GM19324 (cell line): Measurements from ENCODE around the gene CCNE1.
"Not testable (repeated sequence)": the region's sequence is repeated elsewhere in the genome, so short reads cannot be mapped to it uniquely, and the experiment has no call there.

Experiments
- ATAC-seq: cut with Tn5 transposase; IDR thresholded peaks from one replicate; pipeline ENCODE4 v1.9.1; 2021; ENCODE audit warnings: mild to moderate bottlenecking, moderate library complexity; ENCODE audit not compliant: unreplicated experiment, low FRiP score

The CCNE1 gene

DNA sequence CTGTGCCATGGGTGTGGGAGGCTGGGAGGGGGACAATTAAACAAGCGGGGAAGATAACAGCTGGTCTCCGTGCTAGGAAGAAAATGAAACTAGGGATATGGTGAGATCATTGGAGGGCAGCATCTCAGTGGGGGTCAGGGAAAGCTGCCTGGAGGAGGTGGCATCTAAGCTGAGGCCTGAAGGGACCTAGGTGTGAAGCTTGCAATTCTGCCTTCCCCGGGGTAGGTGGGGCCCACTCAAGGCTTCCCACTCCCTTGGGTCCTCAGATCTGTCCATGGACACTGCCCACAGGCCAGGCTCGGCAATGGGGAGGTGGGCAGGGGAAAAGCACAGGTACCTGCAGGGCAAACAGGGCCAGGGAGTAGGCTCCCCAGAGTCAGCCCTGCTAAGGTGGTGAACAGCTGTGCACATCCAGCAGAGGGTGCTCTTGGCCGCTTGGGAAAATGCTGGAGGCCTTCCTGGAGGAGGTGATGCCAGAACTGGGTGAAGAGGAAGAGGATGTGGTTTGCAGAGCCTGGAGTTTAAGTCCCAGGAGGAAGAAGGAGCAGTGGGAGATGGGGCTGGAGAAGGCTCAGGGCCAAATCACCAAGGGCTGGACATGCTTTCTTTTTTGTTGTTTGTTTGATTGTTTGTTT, 25.7 kb upstream of the CCNE1 start:
- no peak for ATAC-seq

- no peak for ATAC-seq
These were observed 24.5 kb upstream of the CCNE1 start for GRCh38 chr19:29787281-29787680.

- no peak for ATAC-seq
These were observed 22.8 kb upstream of the CCNE1 start for GRCh38 chr19:29789007-29789406.

DNA sequence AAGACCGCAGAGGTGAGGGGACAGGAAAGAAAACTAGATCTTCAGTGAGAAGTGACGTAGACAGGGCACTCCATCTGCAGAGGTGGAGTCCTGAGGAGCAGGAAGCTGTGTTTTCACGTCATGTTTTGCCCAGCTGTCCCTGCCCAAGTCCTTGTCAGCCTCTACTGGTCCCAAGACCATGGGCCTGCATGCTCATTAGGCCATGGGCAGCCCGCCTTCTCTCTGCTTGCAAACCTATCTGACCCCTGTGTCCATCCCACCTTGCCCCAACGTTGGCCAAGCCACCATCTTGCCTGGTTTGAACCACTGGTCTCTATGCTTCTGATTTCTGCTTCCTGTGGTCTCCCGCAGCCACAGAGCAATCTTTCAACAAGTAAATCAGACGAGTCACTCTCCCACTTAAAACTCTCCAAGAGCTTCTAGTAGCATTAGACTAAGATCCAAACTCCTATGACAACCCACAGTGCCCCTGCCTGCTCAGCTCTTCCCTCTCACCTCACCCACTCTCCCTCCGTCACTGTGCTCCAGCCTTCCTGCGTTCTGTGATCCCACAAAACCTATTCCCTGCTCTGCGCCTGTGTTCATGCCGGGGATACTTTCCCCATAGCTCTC, 18.6 kb upstream of the CCNE1 start:
- ATAC-seq, result no peak

GRCh38 chr19:29794490-29794889, 17.3 kb upstream of the CCNE1 start:
- ATAC-seq, result not testable (repeated sequence)

- no peak for ATAC-seq
These were observed 16.2 kb upstream of the CCNE1 start for GRCh38 chr19:29795461-29796172.

GRCh38 chr19:29796173-29796573, 15.6 kb upstream of the CCNE1 start:
- no peak for ATAC-seq

GRCh38 chr19:29798774-29799497, 12.9 kb upstream of the CCNE1 start:
- no peak for ATAC-seq

- no peak for ATAC-seq
These were observed 11.5 kb upstream of the CCNE1 start for GRCh38 chr19:29800100-29800825.

DNA sequence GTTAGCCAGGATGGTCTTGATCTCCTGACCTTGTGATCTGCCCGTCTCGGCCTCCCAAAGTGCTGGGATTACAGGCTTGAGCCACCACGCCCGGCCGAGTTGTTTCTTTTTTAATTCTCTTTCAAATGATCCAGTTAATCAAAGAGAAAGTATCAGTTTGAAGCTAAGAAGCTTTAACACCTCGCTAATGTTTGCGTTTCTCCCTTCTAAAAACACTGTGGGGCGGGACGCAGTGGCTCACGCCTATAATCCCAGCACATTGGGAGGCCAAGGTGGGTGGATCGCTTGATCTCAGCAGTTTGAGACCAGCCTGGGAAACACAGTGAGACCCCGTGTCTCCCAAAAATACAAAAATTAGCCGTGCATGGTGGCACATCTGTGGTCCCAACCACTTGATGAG, 7.8 kb upstream of the CCNE1 start:
- not testable (repeated sequence) for ATAC-seq

GRCh38 chr19:29804493-29804892, 7.3 kb upstream of the CCNE1 start:
- ATAC-seq, result peak; percentile 77

DNA sequence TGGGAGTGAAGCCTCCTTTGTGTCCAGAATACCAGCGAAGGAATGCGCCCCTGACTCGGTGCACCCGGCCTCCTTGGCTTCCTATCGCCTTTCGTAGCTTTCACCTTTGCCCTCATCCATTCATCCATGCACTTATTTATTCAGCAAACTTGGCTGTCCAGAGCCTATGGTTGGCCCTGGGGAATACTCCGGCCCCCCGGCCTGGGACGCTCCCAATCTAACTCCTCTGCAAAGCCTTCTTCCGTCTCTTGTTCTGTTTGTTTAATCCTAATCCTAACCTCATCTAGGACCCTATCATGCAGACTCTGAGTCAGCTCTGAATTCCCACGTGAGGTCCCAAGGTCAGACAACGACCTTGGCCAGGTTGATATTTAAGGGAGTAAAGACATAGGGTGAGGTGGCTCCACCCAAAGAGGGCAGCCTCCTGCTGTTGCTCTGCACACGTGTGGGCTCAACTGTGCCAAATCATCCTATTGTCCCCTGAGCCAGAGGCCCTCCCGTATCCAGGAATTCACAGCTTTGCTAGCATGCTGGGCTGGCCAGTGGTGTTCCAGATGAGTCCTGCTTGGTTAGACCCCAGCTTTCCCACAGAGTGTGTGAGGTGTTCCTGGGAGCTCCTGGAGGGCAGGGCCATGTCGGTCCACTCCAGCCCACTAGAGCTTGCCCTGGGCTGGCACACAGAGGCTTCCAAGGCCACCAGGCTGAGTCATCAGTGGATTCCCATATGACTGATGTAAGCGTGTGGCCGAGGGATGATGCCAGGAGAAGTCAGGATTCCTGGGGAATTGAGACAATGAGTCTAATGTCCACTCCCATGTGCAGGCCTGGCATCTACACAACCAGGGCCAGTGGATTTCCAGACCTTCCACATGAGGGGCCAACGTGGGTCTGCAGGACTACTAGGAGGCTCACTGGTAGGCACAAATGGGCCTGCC, 6.5 kb upstream of the CCNE1 start:
- ATAC-seq, result no peak

- ATAC-seq, result no peak
These were observed 5.5 kb upstream of the CCNE1 start for GRCh38 chr19:29806098-29806866.

DNA sequence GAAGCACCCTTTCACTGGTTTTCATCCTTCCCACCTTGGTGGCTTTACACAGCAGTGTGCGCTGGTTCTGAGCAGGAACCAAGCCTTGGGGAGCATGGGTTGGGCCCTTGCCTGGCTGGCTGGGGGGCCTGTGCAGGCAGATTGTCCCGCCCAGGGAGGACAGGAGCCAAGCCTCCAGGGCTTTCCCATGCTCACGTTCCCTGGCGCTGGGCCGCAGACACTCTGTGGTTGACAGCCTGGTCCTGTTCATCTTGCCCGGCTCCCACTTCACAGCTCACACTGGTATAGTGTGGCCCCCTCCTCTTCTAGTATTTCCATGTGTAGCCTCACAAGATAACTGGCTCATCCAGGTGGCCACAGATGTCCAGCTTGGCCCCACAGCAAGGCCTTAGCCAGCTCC, 4.6 kb upstream of the CCNE1 start:
- ATAC-seq, result no peak

GRCh38 chr19:29807870-29808405, 3.9 kb upstream of the CCNE1 start:
- no peak for ATAC-seq

- ATAC-seq, result no peak
These were observed 1.8 kb upstream of the CCNE1 start for GRCh38 chr19:29809795-29810503.

DNA sequence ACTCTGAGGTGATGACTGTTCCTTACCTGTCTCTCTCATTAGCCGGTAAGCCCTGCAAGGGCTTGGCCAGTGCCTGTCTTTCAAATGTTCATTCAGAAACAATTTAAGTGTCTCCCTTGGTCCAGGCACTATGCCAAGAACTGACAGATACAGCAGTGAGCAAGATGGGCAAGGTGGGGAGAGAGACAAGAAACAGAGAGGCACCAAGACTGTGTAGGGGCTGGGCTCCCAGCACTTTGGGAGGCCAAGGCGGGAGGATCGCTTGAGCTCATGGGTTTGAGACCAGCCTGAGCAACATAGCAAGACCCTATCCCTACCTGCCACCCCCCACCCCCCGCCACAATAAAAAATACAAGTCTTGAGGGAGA, 1.3 kb upstream of the CCNE1 start:
- no peak for ATAC-seq
